Activated CD8-positive, alpha-beta T cell treated with anti-CD3 and anti-CD28 coated beads, Interleukin-2, amount 10 ng/mL, durations not matched to agents 7 days and 5 days (primary cell): ENCODE data around the gene MLXIP. TPM values are rescaled to one million over a fixed set of nuclear protein-coding genes. Genes with fewer than 3 reads are reported as not detected.
A peak's percentile ranks its signal among the peaks of the same experiment; 100 is the strongest.

ENCODE experiments used
- ATAC-seq: fragments of 150-1000 bp; cut with Tn5 transposase; one replicate; pipeline ENCODE4 v1.10.0; 2021; ENCODE audit warnings: moderate library complexity
- CTCF ChIA-PET: fragments of 350-600 bp; sonication (Branson Sonifier 250); formaldehyde crosslinking; loops from one replicate; lab custom pipeline; 2021; ENCODE audit warnings: antibody characterized with exemption; lab: Charles Lee
- POLR2A ChIA-PET: fragments of 350-600 bp; sonication (Branson Sonifier 250); formaldehyde crosslinking; loops from one replicate; lab custom pipeline; 2021; ENCODE audit warnings: antibody characterized with exemption; lab: Charles Lee
- DNase-seq: peaks from one replicate; pipeline ENCODE4 v3.0.0-alpha.2; 2020
- H3K27ac Mint-ChIP-seq: one replicate; pipeline ENCODE4 v1.8.0; 2021; ENCODE audit warnings: mild to moderate bottlenecking, mixed read lengths
- H3K27me3 Mint-ChIP-seq: one replicate; pipeline ENCODE4 v1.8.0; 2021; ENCODE audit warnings: low read depth, mixed read lengths
- H3K36me3 Mint-ChIP-seq: one replicate; pipeline ENCODE4 v1.8.0; 2021; ENCODE audit warnings: low read depth, mixed read lengths
- H3K4me1 Mint-ChIP-seq: one replicate; pipeline ENCODE4 v1.8.0; 2021; ENCODE audit warnings: low read depth, mixed read lengths
- H3K4me3 Mint-ChIP-seq: one replicate; pipeline ENCODE4 v1.8.0; 2021; ENCODE audit warnings: mild to moderate bottlenecking, mixed read lengths
- H3K9me3 Mint-ChIP-seq: one replicate; pipeline ENCODE4 v1.8.0; 2022; ENCODE audit warnings: mixed read lengths; ENCODE audit not compliant: insufficient read depth
- total RNA-seq, 2 experiments: library from RNA; stranded (reverse); gene quantifications; one replicate each; pipeline ENCODE4 v1.2.3, GENCODE V29; 2021

The MLXIP gene
- total RNA-seq, 2 experiments from 2014 or later, result 38.8 to 42.7 TPM

- H3K27ac Mint-ChIP-seq, result peak overlapping the region; percentile 49
- peaks cover 7% of the 10 kb centered on the region for H3K36me3 Mint-ChIP-seq
- H3K27me3 Mint-ChIP-seq, result no peaks in the 10 kb centered on the region
- ChIA-PET CTCF (no interaction called here), POLR2A (no interaction called here)
- H3K9me3 Mint-ChIP-seq, result no peaks in the 10 kb centered on the region
- H3K4me1 Mint-ChIP-seq, result no peaks in the 10 kb centered on the region
- no peak overlapping the region for H3K4me3 Mint-ChIP-seq
- no peak for ATAC-seq
- DNase-seq, result no peak
These were observed 62.1 kb downstream of the MLXIP start for GRCh38 chr12:122140467-122141257.

- DNase-seq (no peak), ATAC-seq (no peak)
- Mint-ChIP-seq H3K27ac (no peak overlapping the region), H3K4me3 (no peak overlapping the region), H3K36me3 (peaks cover 7% of the 10 kb centered on the region), H3K4me1 (no peaks in the 10 kb centered on the region), H3K9me3 (no peaks in the 10 kb centered on the region), H3K27me3 (no peaks in the 10 kb centered on the region)
- ChIA-PET CTCF (no interaction called here), POLR2A (no interaction called here)
These were observed 63.6 kb downstream of the MLXIP start for GRCh38 chr12:122141911-122142725.

GRCh38 chr12:122142857-122143256 is 64.3 kb downstream of the MLXIP start:
- Mint-ChIP-seq H3K4me3 (no peak overlapping the region), H3K27me3 (no peaks in the 10 kb centered on the region), H3K36me3 (peaks cover 7% of the 10 kb centered on the region), H3K4me1 (no peaks in the 10 kb centered on the region), H3K9me3 (no peaks in the 10 kb centered on the region), H3K27ac (no peak overlapping the region)
- DNase-seq, result no peak
- ChIA-PET CTCF (no interaction called here), POLR2A (no interaction called here)
- ATAC-seq, result no peak

GRCh38 chr12:122144885-122145284 is 66.3 kb downstream of the MLXIP start:
- Mint-ChIP-seq H3K9me3 (no peaks in the 10 kb centered on the region), H3K36me3 (peaks cover 7% of the 10 kb centered on the region), H3K4me3 (no peak overlapping the region), H3K27ac (no peak overlapping the region), H3K27me3 (no peaks in the 10 kb centered on the region), H3K4me1 (no peaks in the 10 kb centered on the region)
- ChIA-PET CTCF (no interaction called here), POLR2A (no interaction called here)
- DNase-seq (no peak), ATAC-seq (no peak)

- H3K4me1 Mint-ChIP-seq, result no peaks in the 10 kb centered on the region
- no peak for DNase-seq
- POLR2A ChIA-PET, result no interaction called here
- CTCF ChIA-PET, result interaction anchor here (1.0 kb wide), 1 partner anchor 45 kb away, joined by 4 read pairs; no protein-coding TSS in a partner anchor
- no peak for ATAC-seq
- H3K27me3 Mint-ChIP-seq, result no peaks in the 10 kb centered on the region
- peaks cover 5% of the 10 kb centered on the region for H3K36me3 Mint-ChIP-seq
- H3K4me3 Mint-ChIP-seq, result no peak overlapping the region
- H3K9me3 Mint-ChIP-seq, result no peaks in the 10 kb centered on the region
- no peak overlapping the region for H3K27ac Mint-ChIP-seq
These were observed 67.2 kb downstream of the MLXIP start for GRCh38 chr12:122145505-122146330.

- ATAC-seq (no peak), DNase-seq (no peak)
- CTCF ChIA-PET, result no interaction called here
- Mint-ChIP-seq H3K9me3 (no peaks in the 10 kb centered on the region), H3K27ac (no peak overlapping the region), H3K27me3 (no peaks in the 10 kb centered on the region), H3K4me3 (no peak overlapping the region), H3K36me3 (no peaks in the 10 kb centered on the region), H3K4me1 (no peaks in the 10 kb centered on the region)
- POLR2A ChIA-PET, result no interaction called here
These were observed 69.1 kb downstream of the MLXIP start for GRCh38 chr12:122147514-122148290.

- DNase-seq (no peak), ATAC-seq (no peak)
- Mint-ChIP-seq H3K27ac (no peak overlapping the region), H3K4me1 (no peaks in the 10 kb centered on the region), H3K9me3 (no peaks in the 10 kb centered on the region), H3K4me3 (no peak overlapping the region), H3K27me3 (no peaks in the 10 kb centered on the region), H3K36me3 (no peaks in the 10 kb centered on the region)
- ChIA-PET CTCF (no interaction called here), POLR2A (interaction anchor here (0.5 kb wide), 1 partner anchor 1370 kb away, joined by 3 read pairs; no protein-coding TSS in a partner anchor)
These were observed 70.1 kb downstream of the MLXIP start for GRCh38 chr12:122148657-122149056.

GRCh38 chr12:122150127-122150681 is 71.6 kb downstream of the MLXIP start:
- ChIA-PET CTCF (interaction anchor here (1.0 kb wide), 1 partner anchor 27 kb away, joined by 3 read pairs; no protein-coding TSS in a partner anchor), POLR2A (no interaction called here)
- no peak for DNase-seq
- H3K27me3 Mint-ChIP-seq, result peaks cover 3% of the 10 kb centered on the region
- no peaks in the 10 kb centered on the region for H3K4me1 Mint-ChIP-seq
- no peaks in the 10 kb centered on the region for H3K9me3 Mint-ChIP-seq
- no peak overlapping the region for H3K4me3 Mint-ChIP-seq
- H3K36me3 Mint-ChIP-seq, result no peaks in the 10 kb centered on the region
- no peak overlapping the region for H3K27ac Mint-ChIP-seq
- no peak for ATAC-seq

- Mint-ChIP-seq H3K9me3 (no peaks in the 10 kb centered on the region), H3K36me3 (no peaks in the 10 kb centered on the region), H3K27ac (no peak overlapping the region), H3K4me3 (no peak overlapping the region), H3K27me3 (peaks cover 3% of the 10 kb centered on the region), H3K4me1 (no peaks in the 10 kb centered on the region)
- DNase-seq, result no peak
- CTCF ChIA-PET, result no interaction called here
- ATAC-seq, result no peak
- POLR2A ChIA-PET, result no interaction called here
These were observed 74.2 kb downstream of the MLXIP start for GRCh38 chr12:122152754-122153153.

GRCh38 chr12:122155705-122156104 is 77.1 kb downstream of the MLXIP start:
- ATAC-seq (no peak), DNase-seq (no peak)
- Mint-ChIP-seq H3K4me1 (no peaks in the 10 kb centered on the region), H3K36me3 (no peaks in the 10 kb centered on the region), H3K27ac (no peak overlapping the region), H3K27me3 (peaks cover 5% of the 10 kb centered on the region), H3K9me3 (no peaks in the 10 kb centered on the region), H3K4me3 (no peak overlapping the region)
- ChIA-PET POLR2A (no interaction called here), CTCF (interaction anchor here (1.6 kb wide), 1 partner anchor 34 kb away, joined by 3 read pairs; no protein-coding TSS in a partner anchor)
